ENCODE data around the gene COX10. TPM values are rescaled to one million over a fixed set of nuclear protein-coding genes. Genes with fewer than 3 reads are reported as not detected.

COX10 gene
- total RNA-seq, 5 donors from 2014 or later (not counting 1 experiment from before 2014, with no cell fraction given), result 14.8 to 18.0 (median 16.3) TPM

DNA sequence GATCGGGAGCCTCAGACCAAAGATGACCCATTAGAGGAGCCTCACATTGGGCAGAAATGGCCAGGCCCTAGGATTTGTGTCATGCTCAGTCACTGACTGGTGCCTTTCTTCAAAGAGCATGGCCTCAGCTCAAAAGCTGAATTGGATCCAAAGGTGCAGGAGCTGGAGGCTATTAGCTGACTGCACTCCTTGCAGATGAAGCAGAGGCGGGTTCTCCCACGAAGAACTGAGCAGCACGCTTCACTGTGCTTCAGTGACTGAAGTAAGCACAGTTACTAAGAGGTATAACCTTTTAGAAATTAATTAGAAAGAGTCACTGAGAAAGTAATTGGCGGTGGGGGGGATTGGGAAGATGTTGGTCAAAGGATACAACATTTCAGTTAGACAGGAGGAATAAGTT lies 18.7 kb upstream of the COX10 start:
- Mint-ChIP-seq H3K36me3 (peaks cover 24% of the 10 kb centered on the region), H3K4me3 (no peak overlapping the region), H3K9me3 (no peaks in the 10 kb centered on the region), H3K27ac (no peak overlapping the region), H3K4me1 (peaks cover 0 to 5% (median 3%) of the 10 kb centered on the region in 3 donors), H3K27me3 (no peaks in the 10 kb centered on the region)
- DNase-seq (no peak), ATAC-seq (replicated peaks in 1 of 4) (no peak)
- no peak overlapping the region for H3K27ac ChIP-seq (ENCODE audit: low read length)
- H3K4me3 ChIP-seq (ENCODE audit: control insufficient read depth in 1 of 2, extremely low read depth in 1 of 2, low read length in 1 of 2), result no peak overlapping the region
- no peaks in the 10 kb centered on the region for H3K27me3 ChIP-seq (replicated peaks in 1 of 2; ENCODE audit: control insufficient read depth in 2 of 2, extremely low read depth in 1 of 2, insufficient read depth in 2 of 2, low read length in 1 of 2)
- H3K4me1 ChIP-seq (ENCODE audit: control insufficient read depth in 1 of 2, extremely low read depth in 1 of 2, insufficient read depth in 2 of 2, low read length in 2 of 2), result peaks cover 0 to 2% of the 10 kb centered on the region in 2 experiments
- CTCF ChIA-PET, result no interaction called here
- POLR2A ChIA-PET, result no interaction called here
- WGBS (ENCODE audit: insufficient coverage), result 100% methylated on average over 2 of the region's 5 CpGs
- no peaks in the 10 kb centered on the region for H3K36me3 ChIP-seq (ENCODE audit: control insufficient read depth in 2 of 2, extremely low read depth in 1 of 2, insufficient read depth in 1 of 2, low read length in 1 of 2)
- H3K9me3 ChIP-seq, result no peaks in the 10 kb centered on the region

GRCh38 chr17:14051692-14052091 lies 17.6 kb upstream of the COX10 start:
- Histone ChIP-seq H3K36me3 (ENCODE audit: control insufficient read depth in 2 of 2, extremely low read depth in 1 of 2, insufficient read depth in 1 of 2, low read length in 1 of 2) (peaks cover 0 to 5% of the 10 kb centered on the region in 2 donors), H3K27me3 (replicated peaks in 1 of 2; ENCODE audit: control insufficient read depth in 2 of 2, extremely low read depth in 1 of 2, insufficient read depth in 2 of 2, low read length in 1 of 2) (no peaks in the 10 kb centered on the region), H3K9me3 (no peaks in the 10 kb centered on the region), H3K4me3 (ENCODE audit: control insufficient read depth in 1 of 2, extremely low read depth in 1 of 2, low read length in 1 of 2) (no peak overlapping the region), H3K27ac (ENCODE audit: low read length) (no peak overlapping the region), H3K4me1 (ENCODE audit: control insufficient read depth in 1 of 2, extremely low read depth in 1 of 2, insufficient read depth in 2 of 2, low read length in 2 of 2) (peaks cover 0 to 2% of the 10 kb centered on the region in 2 experiments)
- no peak overlapping the region for H3K4me3 Mint-ChIP-seq
- H3K27me3 Mint-ChIP-seq, result no peaks in the 10 kb centered on the region
- peaks cover 0 to 5% (median 2%) of the 10 kb centered on the region in 3 donors for H3K9me3 Mint-ChIP-seq
- peaks cover 32% of the 10 kb centered on the region for H3K36me3 Mint-ChIP-seq
- ChIA-PET CTCF (interaction anchor here in 1 of 2 donors (0.7 kb wide), 1 partner anchor 24 kb away, joined by 3 read pairs; no protein-coding TSS in a partner anchor), POLR2A (interaction anchor here in 1 of 2 donors (0.5 kb wide), 1 partner anchor 57 kb away, joined by 4 read pairs; no protein-coding TSS in a partner anchor)
- H3K4me1 Mint-ChIP-seq, result peaks cover 0 to 5% (median 3%) of the 10 kb centered on the region in 3 donors
- no peak for DNase-seq
- 100% methylated on average over 2 of the region's 4 CpGs for WGBS (ENCODE audit: insufficient coverage)
- ATAC-seq (replicated peaks in 1 of 4), result no peak
- no peak overlapping the region for H3K27ac Mint-ChIP-seq

DNA sequence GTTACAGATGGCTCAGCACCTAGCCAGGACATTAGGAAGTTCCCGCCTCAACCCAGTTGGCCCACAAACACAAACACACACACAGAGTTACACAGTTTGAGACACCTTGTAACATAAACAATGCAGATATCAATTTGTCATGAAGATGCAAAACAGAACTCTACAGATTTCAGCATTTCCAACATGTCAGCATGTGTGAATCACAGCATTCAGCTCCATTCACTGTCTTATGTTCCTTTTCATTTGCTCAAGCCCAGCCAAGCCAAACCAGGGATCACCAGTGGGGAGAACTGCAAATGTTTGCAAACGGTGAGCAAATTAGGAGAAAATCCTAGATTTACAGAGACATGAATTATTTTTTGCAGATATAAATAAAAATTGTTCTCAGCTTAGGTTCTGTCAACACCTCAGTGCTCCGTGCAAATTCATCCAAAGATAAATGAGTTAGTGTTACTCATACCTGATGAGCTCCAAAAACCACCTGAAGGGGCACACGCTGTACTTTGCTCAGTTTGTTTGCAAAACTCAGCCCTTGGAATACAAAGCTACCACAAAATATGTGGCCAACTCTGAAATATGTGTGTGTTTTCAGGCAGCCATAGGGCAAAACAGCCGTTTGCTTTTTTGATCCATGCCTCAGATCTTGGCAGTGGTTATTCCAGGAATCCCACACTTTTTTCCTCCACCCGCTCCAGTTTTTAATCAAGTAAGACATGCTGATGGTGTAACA lies 16.3 kb upstream of the COX10 start:
- H3K27me3 Mint-ChIP-seq, result no peaks in the 10 kb centered on the region
- peaks cover 0 to 5% (median 3%) of the 10 kb centered on the region in 3 donors for H3K4me1 Mint-ChIP-seq
- ATAC-seq (replicated peaks in 1 of 4), result no peak
- Histone ChIP-seq H3K27me3 (replicated peaks in 1 of 2; ENCODE audit: control insufficient read depth in 2 of 2, extremely low read depth in 1 of 2, insufficient read depth in 2 of 2, low read length in 1 of 2) (no peaks in the 10 kb centered on the region), H3K9me3 (no peaks in the 10 kb centered on the region), H3K4me3 (ENCODE audit: control insufficient read depth in 1 of 2, extremely low read depth in 1 of 2, low read length in 1 of 2) (no peak overlapping the region), H3K36me3 (ENCODE audit: control insufficient read depth in 2 of 2, extremely low read depth in 1 of 2, insufficient read depth in 1 of 2, low read length in 1 of 2) (peaks cover 0 to 5% of the 10 kb centered on the region in 2 donors), H3K4me1 (ENCODE audit: control insufficient read depth in 1 of 2, extremely low read depth in 1 of 2, insufficient read depth in 2 of 2, low read length in 2 of 2) (peaks cover 0 to 2% of the 10 kb centered on the region in 2 experiments), H3K27ac (ENCODE audit: low read length) (no peak overlapping the region)
- ChIA-PET CTCF (no interaction called here), POLR2A (no interaction called here)
- H3K4me3 Mint-ChIP-seq, result no peak overlapping the region
- peaks cover 0 to 7% (median 3%) of the 10 kb centered on the region in 3 donors for H3K9me3 Mint-ChIP-seq
- no peak for DNase-seq
- H3K36me3 Mint-ChIP-seq, result peaks cover 37% of the 10 kb centered on the region
- WGBS (ENCODE audit: insufficient coverage), result 100% methylated on average over 2 of the region's 6 CpGs
- H3K27ac Mint-ChIP-seq, result no peak overlapping the region

DNA sequence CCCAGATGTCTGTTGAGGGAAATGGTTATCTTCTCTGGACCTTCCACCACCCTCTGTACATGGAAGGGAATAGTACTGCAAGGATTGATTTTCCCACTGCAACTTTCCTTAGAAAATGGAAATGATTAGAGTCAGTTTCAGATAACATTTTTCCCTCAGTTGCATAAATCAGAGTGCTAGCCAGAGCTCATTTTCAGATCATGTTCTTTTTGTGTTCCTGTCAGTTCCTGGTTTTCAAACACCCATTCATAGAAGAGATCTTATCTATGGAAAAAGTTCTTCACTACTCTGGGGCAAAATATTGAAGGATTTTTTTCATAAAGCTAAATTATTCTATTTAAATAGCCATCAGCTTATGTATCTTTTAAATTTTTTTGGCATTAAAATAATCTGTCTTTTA lies 11.7 kb upstream of the COX10 start:
- no peak for DNase-seq
- Mint-ChIP-seq H3K4me1 (peaks cover 0 to 8% (median 3%) of the 10 kb centered on the region in 3 donors), H3K36me3 (peaks cover 55% of the 10 kb centered on the region), H3K4me3 (no peak overlapping the region), H3K9me3 (peaks cover 0 to 7% (median 3%) of the 10 kb centered on the region in 3 donors), H3K27me3 (no peaks in the 10 kb centered on the region), H3K27ac (no peak overlapping the region)
- H3K9me3 ChIP-seq, result no peaks in the 10 kb centered on the region
- H3K27ac ChIP-seq (ENCODE audit: low read length), result no peak overlapping the region
- H3K27me3 ChIP-seq (replicated peaks in 1 of 2; ENCODE audit: control insufficient read depth in 2 of 2, extremely low read depth in 1 of 2, insufficient read depth in 2 of 2, low read length in 1 of 2), result no peaks in the 10 kb centered on the region
- ChIA-PET CTCF (interaction anchor here (0.6 to 0.7 kb wide), 2 partner anchors 11 to 22 kb away, joined by 3 to 5 read pairs; no protein-coding TSS in a partner anchor), POLR2A (interaction anchor here in 1 of 2 donors (0.9 kb wide), 1 partner anchor 243 kb away, joined by 4 read pairs; the partner anchor contains the start of gene HS3ST3B1)
- peaks cover 0 to 2% of the 10 kb centered on the region in 2 experiments for H3K4me1 ChIP-seq (ENCODE audit: control insufficient read depth in 1 of 2, extremely low read depth in 1 of 2, insufficient read depth in 2 of 2, low read length in 2 of 2)
- peaks cover 0 to 7% of the 10 kb centered on the region in 2 donors for H3K36me3 ChIP-seq (ENCODE audit: control insufficient read depth in 2 of 2, extremely low read depth in 1 of 2, insufficient read depth in 1 of 2, low read length in 1 of 2)
- ATAC-seq (replicated peaks in 1 of 4), result no peak
- H3K4me3 ChIP-seq (ENCODE audit: control insufficient read depth in 1 of 2, extremely low read depth in 1 of 2, low read length in 1 of 2), result no peak overlapping the region

DNA sequence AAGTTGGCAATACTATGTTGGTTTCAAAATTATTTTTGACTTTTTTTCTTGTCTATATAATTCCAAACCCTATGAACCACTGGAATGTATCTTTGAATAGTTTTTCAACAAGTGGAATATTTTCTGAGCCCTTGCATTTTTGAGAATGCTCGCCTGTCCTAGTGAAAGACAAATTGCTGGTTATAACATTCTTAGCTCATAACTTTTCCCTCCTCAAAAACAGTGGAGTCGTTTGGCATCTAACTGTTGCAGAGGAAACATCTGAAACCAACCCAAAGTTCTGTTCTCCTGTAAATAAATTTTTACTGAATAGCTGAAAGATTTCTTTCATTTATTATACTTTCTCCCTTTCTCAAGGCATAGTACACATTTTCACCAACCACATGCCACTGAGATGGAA lies 11.3 kb upstream of the COX10 start:
- no CpG with 5 or more reads among the region's 2 CpGs for WGBS (ENCODE audit: insufficient coverage)
- Mint-ChIP-seq H3K4me1 (peaks cover 0 to 7% (median 7%) of the 10 kb centered on the region in 3 donors), H3K27me3 (no peaks in the 10 kb centered on the region), H3K4me3 (no peak overlapping the region), H3K27ac (no peak overlapping the region), H3K36me3 (peaks cover 59% of the 10 kb centered on the region), H3K9me3 (peaks cover 0 to 7% (median 3%) of the 10 kb centered on the region in 3 donors)
- ChIA-PET CTCF (interaction anchor here in 1 of 2 donors (0.7 kb wide), 1 partner anchor 11 kb away, joined by 3 read pairs; no protein-coding TSS in a partner anchor), POLR2A (interaction anchor here in 1 of 2 donors (0.9 kb wide), 1 partner anchor 243 kb away, joined by 4 read pairs; the partner anchor contains the start of gene HS3ST3B1)
- H3K36me3 ChIP-seq (ENCODE audit: control insufficient read depth in 2 of 2, extremely low read depth in 1 of 2, insufficient read depth in 1 of 2, low read length in 1 of 2), result peaks cover 0 to 7% of the 10 kb centered on the region in 2 donors
- H3K4me1 ChIP-seq (ENCODE audit: control insufficient read depth in 1 of 2, extremely low read depth in 1 of 2, insufficient read depth in 2 of 2, low read length in 2 of 2), result peaks cover 0 to 2% of the 10 kb centered on the region in 2 experiments
- no peaks in the 10 kb centered on the region for H3K27me3 ChIP-seq (replicated peaks in 1 of 2; ENCODE audit: control insufficient read depth in 2 of 2, extremely low read depth in 1 of 2, insufficient read depth in 2 of 2, low read length in 1 of 2)
- H3K4me3 ChIP-seq (ENCODE audit: control insufficient read depth in 1 of 2, extremely low read depth in 1 of 2, low read length in 1 of 2), result no peak overlapping the region
- no peak overlapping the region for H3K27ac ChIP-seq (ENCODE audit: low read length)
- no peaks in the 10 kb centered on the region for H3K9me3 ChIP-seq
- DNase-seq (no peak), ATAC-seq (replicated peaks in 1 of 4) (no peak)

- no peaks in the 10 kb centered on the region for H3K9me3 ChIP-seq
- POLR2A ChIA-PET, result no interaction called here
- Mint-ChIP-seq H3K27me3 (no peaks in the 10 kb centered on the region), H3K9me3 (peaks cover 0 to 7% (median 3%) of the 10 kb centered on the region in 3 donors), H3K27ac (no peak overlapping the region), H3K4me3 (no peak overlapping the region), H3K4me1 (peaks cover 0 to 13% (median 11%) of the 10 kb centered on the region in 3 donors), H3K36me3 (peaks cover 66% of the 10 kb centered on the region)
- DNase-seq, result no peak
- no peak overlapping the region for H3K27ac ChIP-seq (ENCODE audit: low read length)
- no peak for ATAC-seq (replicated peaks in 1 of 4)
- H3K36me3 ChIP-seq (ENCODE audit: control insufficient read depth in 2 of 2, extremely low read depth in 1 of 2, insufficient read depth in 1 of 2, low read length in 1 of 2), result peaks cover 0 to 7% of the 10 kb centered on the region in 2 donors
- no peaks in the 10 kb centered on the region for H3K27me3 ChIP-seq (replicated peaks in 1 of 2; ENCODE audit: control insufficient read depth in 2 of 2, extremely low read depth in 1 of 2, insufficient read depth in 2 of 2, low read length in 1 of 2)
- no peaks in the 10 kb centered on the region for H3K4me1 ChIP-seq (ENCODE audit: control insufficient read depth in 1 of 2, extremely low read depth in 1 of 2, insufficient read depth in 2 of 2, low read length in 2 of 2)
- CTCF ChIA-PET, result no interaction called here
- WGBS (ENCODE audit: insufficient coverage), result no CpG with 5 or more reads among the region's 1 CpG
- no peak overlapping the region for H3K4me3 ChIP-seq (ENCODE audit: control insufficient read depth in 1 of 2, extremely low read depth in 1 of 2, low read length in 1 of 2)
Observed at GRCh38 chr17:14060706-14061105, 8.6 kb upstream of the COX10 start.

Data from T-cell (primary cell).